GM23338 (cell line): Measurements from ENCODE around the gene SHB. TPM values are rescaled to one million over a fixed set of nuclear protein-coding genes. Genes with fewer than 3 reads are reported as not detected.

ENCODE experiments used
- ATAC-seq: fragments of 200-7000 bp; cut with Tn5 transposase; 3 replicates; pipeline ENCODE4 v1.9.1; 2020
- DNase-seq: peaks from one replicate; pipeline ENCODE4 v3.0.0-alpha.2; 2015; ENCODE audit warnings: low spot score
- H2AFZ ChIP-seq: fragments of 200-600 bp; sonication (generic); 2 replicates; pipeline ENCODE4 v1.8.0; 2016; ENCODE audit warnings: antibody characterized with exemption, mild to moderate bottlenecking, moderate library complexity
- H3F3A ChIP-seq: fragments of 200-600 bp; sonication (generic); replicated peaks from 2 replicates; pipeline ENCODE4 v1.8.0; 2017; ENCODE audit warnings: antibody characterized with exemption, mixed run types, low read depth
- H3K27ac ChIP-seq: fragments of 200-600 bp; sonication (generic); 2 replicates; pipeline ENCODE4 v1.6.1; 2016; ENCODE audit warnings: low read depth
- H3K27me3 ChIP-seq: fragments of 200-600 bp; sonication (generic); 2 replicates; pipeline ENCODE4 v1.8.0; 2016; ENCODE audit warnings: mild to moderate bottlenecking, mixed run types, moderate library complexity; ENCODE audit not compliant: insufficient read depth
- H3K36me3 ChIP-seq: fragments of 200-600 bp; sonication (generic); 2 replicates; pipeline ENCODE4 v1.8.0; 2016; ENCODE audit warnings: mild to moderate bottlenecking; ENCODE audit not compliant: insufficient read depth
- H3K4me1 ChIP-seq: fragments of 200-600 bp; sonication (generic); 2 replicates; pipeline ENCODE4 v1.8.0; 2016; ENCODE audit warnings: mild to moderate bottlenecking, moderate library complexity; ENCODE audit not compliant: insufficient read depth
- H3K4me2 ChIP-seq: fragments of 200-600 bp; sonication (generic); 2 replicates; pipeline ENCODE4 v1.7.1; 2017; ENCODE audit warnings: mixed run types
- H3K4me3 ChIP-seq: fragments of 200-600 bp; sonication (generic); 2 replicates; pipeline ENCODE4 v1.6.1; 2016; ENCODE audit warnings: mixed run types
- H3K79me2 ChIP-seq: fragments of 200-600 bp; sonication (generic); replicated peaks from 2 replicates; pipeline ENCODE4 v1.8.0; 2017; ENCODE audit warnings: mild to moderate bottlenecking; ENCODE audit not compliant: insufficient read depth
- H3K9me2 ChIP-seq: fragments of 200-600 bp; sonication (generic); 2 replicates; pipeline ENCODE4 v1.8.0; 2017; ENCODE audit not compliant: insufficient read depth
- H4K20me1 ChIP-seq: fragments of 200-600 bp; sonication (generic); replicated peaks from 2 replicates; pipeline ENCODE4 v1.8.0; 2017; ENCODE audit warnings: mild to moderate bottlenecking; ENCODE audit not compliant: insufficient read depth
- H3K27ac Mint-ChIP-seq: 2 replicates; pipeline ENCODE4 v1.8.0; 2020; ENCODE audit warnings: inconsistent platforms, mild to moderate bottlenecking, moderate library complexity, mixed read lengths
- H3K27me3 Mint-ChIP-seq: 3 replicates; pipeline ENCODE4 v1.8.0; 2022; ENCODE audit warnings: low read depth, mild to moderate bottlenecking, moderate library complexity, mixed read lengths, inconsistent platforms; ENCODE audit not compliant: insufficient read depth, poor library complexity
- H3K36me3 Mint-ChIP-seq: 3 replicates; pipeline ENCODE4 v1.8.0; 2021; ENCODE audit warnings: low read depth, mild to moderate bottlenecking, inconsistent platforms, moderate library complexity, mixed read lengths
- H3K4me1 Mint-ChIP-seq: 3 replicates; pipeline ENCODE4 v1.8.0; 2020; ENCODE audit warnings: mild to moderate bottlenecking, inconsistent platforms, mixed read lengths
- H3K4me3 Mint-ChIP-seq: 3 replicates; pipeline ENCODE4 v1.8.0; 2021; ENCODE audit warnings: moderate library complexity, mild to moderate bottlenecking, inconsistent platforms, mixed read lengths
- H3K9me3 Mint-ChIP-seq: 3 replicates; pipeline ENCODE4 v1.8.0; 2020; ENCODE audit warnings: moderate library complexity, mild to moderate bottlenecking, inconsistent platforms, mixed read lengths
- CREB1 ChIP-seq: fragments of 250-450 bp; sonication (Bioruptor Pico); IDR thresholded peaks from 2 replicates; pipeline ENCODE4 v1.5.0; 2020; ENCODE audit warnings: low read depth, mild to moderate bottlenecking, moderate library complexity
- EZH2 ChIP-seq: fragments of 200-600 bp; sonication (generic); IDR thresholded peaks from one replicate; pipeline ENCODE4 v1.8.0; 2017; ENCODE audit warnings: antibody characterized with exemption, mild to moderate bottlenecking, low read depth; ENCODE audit not compliant: unreplicated experiment
- EZH2phosphoT487 ChIP-seq: fragments of 200-600 bp; sonication (generic); IDR thresholded peaks from one replicate; pipeline ENCODE4 v1.8.1; 2018; ENCODE audit warnings: antibody characterized with exemption; ENCODE audit not compliant: unreplicated experiment
- JUNB ChIP-seq: IDR thresholded peaks from one replicate; pipeline ENCODE4 v1.6.1; 2016; ENCODE audit warnings: antibody characterized with exemption; ENCODE audit not compliant: unreplicated experiment
- NANOG ChIP-seq: IDR thresholded peaks from 2 replicates; pipeline ENCODE4 v1.6.1; 2016; ENCODE audit warnings: antibody characterized with exemption, borderline replicate concordance
- POLR2AphosphoS5 ChIP-seq: IDR thresholded peaks from 2 replicates; pipeline ENCODE4 v1.6.1; 2016; ENCODE audit warnings: antibody characterized with exemption, low read depth
- STAT1 ChIP-seq: IDR thresholded peaks from one replicate; pipeline ENCODE4 v1.6.1; 2016; ENCODE audit warnings: antibody characterized with exemption; ENCODE audit not compliant: unreplicated experiment
- ZNF114 ChIP-seq: fragments of 250-450 bp; sonication (Bioruptor Pico); IDR thresholded peaks from 2 replicates; pipeline ENCODE4 v1.5.0; 2020; ENCODE audit warnings: mild to moderate bottlenecking, moderate library complexity
- ZNF331 ChIP-seq: fragments of 250-450 bp; sonication (Bioruptor Pico); IDR thresholded peaks from 2 replicates; pipeline ENCODE4 v1.5.0; 2020; ENCODE audit warnings: low read depth, mild to moderate bottlenecking, moderate library complexity
- polyA plus RNA-seq: library from polyadenylated mRNA; unstranded; fragments of >200 nt; fragmentation: Nextera tagmentation; extraction: Ambion mirVana; gene quantifications from 2 replicates; pipeline ENCODE4 v1.2.1, GENCODE V29; 2016
- total RNA-seq: library from RNA; depleted of rRNA; stranded (reverse); fragments of >200 nt; shearing (Covaris generic); gene quantifications from 2 replicates; pipeline ENCODE4 v1.2.3, GENCODE V29; 2014
- TF ChIP-seq, protein P1 (sequence below): fragments of 250-450 bp; sonication (Bioruptor Pico); IDR thresholded peaks from 2 replicates; pipeline ENCODE4 v1.5.0; 2020; ENCODE audit warnings: mild to moderate bottlenecking, moderate library complexity
- TF ChIP-seq, protein P2 (sequence below): IDR thresholded peaks from 2 replicates; pipeline ENCODE4 v1.6.1; 2016; ENCODE audit warnings: antibody characterized with exemption
- TF ChIP-seq, protein P3 (sequence below), 2 experiments: fragments of 200-600 bp in 1 of 2; sonication (generic) in 1 of 2; conservative IDR thresholded peaks; 2 replicates each; pipeline versions ENCODE4 v1.5.1 to v1.6.1; 2016 to 2017; ENCODE audit warnings: antibody characterized with exemption in 2 of 2, low read depth in 2 of 2, mild to moderate bottlenecking in 2 of 2, moderate library complexity in 1 of 2
- TF ChIP-seq, protein P4 (sequence below): IDR thresholded peaks from one replicate; pipeline ENCODE4 v1.6.1; 2018; ENCODE audit warnings: antibody characterized with exemption; ENCODE audit not compliant: unreplicated experiment

SHB gene
- total and polyA plus RNA-seq, 2 experiments from 2014 or later: 1.5 to 14.0 TPM

DNA sequence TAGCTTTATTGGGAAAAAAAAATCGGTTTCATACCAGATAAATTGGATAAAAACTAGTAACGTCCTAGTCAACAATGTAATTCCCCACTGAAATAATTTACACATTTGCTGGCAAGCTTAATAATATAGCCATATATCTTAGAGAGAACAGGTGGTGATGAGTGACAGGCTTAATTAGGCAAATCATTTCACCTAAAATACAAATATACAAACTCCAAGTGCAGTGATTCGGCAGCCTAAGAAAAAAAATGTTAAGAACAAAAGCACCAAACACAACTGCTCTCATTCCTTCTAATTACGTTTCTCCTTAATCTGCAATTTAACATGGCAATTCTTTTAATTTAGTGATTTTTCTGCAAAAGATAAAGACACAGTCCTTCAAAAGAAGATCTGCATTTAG is 109.1 kb downstream of the SHB start:
- peaks cover 3% of the 10 kb centered on the region; the same call in 1 of the 3 replicates for H3K36me3 Mint-ChIP-seq
- no peaks in the 10 kb centered on the region for H3F3A ChIP-seq
- TF ChIP-seq, protein P1, sequence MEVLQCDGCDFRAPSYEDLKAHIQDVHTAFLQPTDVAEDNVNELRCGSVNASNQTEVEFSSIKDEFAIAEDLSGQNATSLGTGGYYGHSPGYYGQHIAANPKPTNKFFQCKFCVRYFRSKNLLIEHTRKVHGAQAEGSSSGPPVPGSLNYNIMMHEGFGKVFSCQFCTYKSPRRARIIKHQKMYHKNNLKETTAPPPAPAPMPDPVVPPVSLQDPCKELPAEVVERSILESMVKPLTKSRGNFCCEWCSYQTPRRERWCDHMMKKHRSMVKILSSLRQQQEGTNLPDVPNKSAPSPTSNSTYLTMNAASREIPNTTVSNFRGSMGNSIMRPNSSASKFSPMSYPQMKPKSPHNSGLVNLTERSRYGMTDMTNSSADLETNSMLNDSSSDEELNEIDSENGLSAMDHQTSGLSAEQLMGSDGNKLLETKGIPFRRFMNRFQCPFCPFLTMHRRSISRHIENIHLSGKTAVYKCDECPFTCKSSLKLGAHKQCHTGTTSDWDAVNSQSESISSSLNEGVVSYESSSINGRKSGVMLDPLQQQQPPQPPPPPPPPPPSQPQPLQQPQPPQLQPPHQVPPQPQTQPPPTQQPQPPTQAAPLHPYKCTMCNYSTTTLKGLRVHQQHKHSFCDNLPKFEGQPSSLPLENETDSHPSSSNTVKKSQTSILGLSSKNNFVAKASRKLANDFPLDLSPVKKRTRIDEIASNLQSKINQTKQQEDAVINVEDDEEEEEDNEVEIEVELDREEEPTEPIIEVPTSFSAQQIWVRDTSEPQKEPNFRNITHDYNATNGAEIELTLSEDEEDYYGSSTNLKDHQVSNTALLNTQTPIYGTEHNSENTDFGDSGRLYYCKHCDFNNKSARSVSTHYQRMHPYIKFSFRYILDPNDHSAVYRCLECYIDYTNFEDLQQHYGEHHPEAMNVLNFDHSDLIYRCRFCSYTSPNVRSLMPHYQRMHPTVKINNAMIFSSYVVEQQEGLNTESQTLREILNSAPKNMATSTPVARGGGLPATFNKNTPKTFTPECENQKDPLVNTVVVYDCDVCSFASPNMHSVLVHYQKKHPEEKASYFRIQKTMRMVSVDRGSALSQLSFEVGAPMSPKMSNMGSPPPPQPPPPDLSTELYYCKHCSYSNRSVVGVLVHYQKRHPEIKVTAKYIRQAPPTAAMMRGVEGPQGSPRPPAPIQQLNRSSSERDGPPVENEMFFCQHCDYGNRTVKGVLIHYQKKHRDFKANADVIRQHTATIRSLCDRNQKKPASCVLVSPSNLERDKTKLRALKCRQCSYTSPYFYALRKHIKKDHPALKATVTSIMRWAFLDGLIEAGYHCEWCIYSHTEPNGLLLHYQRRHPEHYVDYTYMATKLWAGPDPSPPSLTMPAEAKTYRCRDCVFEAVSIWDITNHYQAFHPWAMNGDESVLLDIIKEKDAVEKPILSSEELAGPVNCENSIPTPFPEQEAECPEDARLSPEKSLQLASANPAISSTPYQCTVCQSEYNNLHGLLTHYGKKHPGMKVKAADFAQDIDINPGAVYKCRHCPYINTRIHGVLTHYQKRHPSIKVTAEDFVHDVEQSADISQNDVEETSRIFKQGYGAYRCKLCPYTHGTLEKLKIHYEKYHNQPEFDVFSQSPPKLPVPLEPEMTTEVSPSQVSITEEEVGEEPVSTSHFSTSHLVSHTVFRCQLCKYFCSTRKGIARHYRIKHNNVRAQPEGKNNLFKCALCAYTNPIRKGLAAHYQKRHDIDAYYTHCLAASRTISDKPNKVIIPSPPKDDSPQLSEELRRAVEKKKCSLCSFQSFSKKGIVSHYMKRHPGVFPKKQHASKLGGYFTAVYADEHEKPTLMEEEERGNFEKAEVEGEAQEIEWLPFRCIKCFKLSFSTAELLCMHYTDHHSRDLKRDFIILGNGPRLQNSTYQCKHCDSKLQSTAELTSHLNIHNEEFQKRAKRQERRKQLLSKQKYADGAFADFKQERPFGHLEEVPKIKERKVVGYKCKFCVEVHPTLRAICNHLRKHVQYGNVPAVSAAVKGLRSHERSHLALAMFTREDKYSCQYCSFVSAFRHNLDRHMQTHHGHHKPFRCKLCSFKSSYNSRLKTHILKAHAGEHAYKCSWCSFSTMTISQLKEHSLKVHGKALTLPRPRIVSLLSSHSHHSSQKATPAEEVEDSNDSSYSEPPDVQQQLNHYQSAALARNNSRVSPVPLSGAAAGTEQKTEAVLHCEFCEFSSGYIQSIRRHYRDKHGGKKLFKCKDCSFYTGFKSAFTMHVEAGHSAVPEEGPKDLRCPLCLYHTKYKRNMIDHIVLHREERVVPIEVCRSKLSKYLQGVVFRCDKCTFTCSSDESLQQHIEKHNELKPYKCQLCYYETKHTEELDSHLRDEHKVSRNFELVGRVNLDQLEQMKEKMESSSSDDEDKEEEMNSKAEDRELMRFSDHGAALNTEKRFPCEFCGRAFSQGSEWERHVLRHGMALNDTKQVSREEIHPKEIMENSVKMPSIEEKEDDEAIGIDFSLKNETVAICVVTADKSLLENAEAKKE (CRISPR knock-in tag): no peak
- TF ChIP-seq JUNB: no peak
- no peak for TF ChIP-seq ZNF114 (CRISPR knock-in tag)
- TF ChIP-seq ZNF331 (CRISPR knock-in tag): no peak
- TF ChIP-seq, protein P2, sequence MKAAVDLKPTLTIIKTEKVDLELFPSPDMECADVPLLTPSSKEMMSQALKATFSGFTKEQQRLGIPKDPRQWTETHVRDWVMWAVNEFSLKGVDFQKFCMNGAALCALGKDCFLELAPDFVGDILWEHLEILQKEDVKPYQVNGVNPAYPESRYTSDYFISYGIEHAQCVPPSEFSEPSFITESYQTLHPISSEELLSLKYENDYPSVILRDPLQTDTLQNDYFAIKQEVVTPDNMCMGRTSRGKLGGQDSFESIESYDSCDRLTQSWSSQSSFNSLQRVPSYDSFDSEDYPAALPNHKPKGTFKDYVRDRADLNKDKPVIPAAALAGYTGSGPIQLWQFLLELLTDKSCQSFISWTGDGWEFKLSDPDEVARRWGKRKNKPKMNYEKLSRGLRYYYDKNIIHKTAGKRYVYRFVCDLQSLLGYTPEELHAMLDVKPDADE: no peak
- TF ChIP-seq, protein P3, sequence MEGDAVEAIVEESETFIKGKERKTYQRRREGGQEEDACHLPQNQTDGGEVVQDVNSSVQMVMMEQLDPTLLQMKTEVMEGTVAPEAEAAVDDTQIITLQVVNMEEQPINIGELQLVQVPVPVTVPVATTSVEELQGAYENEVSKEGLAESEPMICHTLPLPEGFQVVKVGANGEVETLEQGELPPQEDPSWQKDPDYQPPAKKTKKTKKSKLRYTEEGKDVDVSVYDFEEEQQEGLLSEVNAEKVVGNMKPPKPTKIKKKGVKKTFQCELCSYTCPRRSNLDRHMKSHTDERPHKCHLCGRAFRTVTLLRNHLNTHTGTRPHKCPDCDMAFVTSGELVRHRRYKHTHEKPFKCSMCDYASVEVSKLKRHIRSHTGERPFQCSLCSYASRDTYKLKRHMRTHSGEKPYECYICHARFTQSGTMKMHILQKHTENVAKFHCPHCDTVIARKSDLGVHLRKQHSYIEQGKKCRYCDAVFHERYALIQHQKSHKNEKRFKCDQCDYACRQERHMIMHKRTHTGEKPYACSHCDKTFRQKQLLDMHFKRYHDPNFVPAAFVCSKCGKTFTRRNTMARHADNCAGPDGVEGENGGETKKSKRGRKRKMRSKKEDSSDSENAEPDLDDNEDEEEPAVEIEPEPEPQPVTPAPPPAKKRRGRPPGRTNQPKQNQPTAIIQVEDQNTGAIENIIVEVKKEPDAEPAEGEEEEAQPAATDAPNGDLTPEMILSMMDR (conservative IDR thresholded peaks at IDR 0.05; ENCODE audit: low read depth in 2 of 2): no peak
- no peak for TF ChIP-seq CREB1 (CRISPR knock-in tag)
- TF ChIP-seq, protein P4, sequence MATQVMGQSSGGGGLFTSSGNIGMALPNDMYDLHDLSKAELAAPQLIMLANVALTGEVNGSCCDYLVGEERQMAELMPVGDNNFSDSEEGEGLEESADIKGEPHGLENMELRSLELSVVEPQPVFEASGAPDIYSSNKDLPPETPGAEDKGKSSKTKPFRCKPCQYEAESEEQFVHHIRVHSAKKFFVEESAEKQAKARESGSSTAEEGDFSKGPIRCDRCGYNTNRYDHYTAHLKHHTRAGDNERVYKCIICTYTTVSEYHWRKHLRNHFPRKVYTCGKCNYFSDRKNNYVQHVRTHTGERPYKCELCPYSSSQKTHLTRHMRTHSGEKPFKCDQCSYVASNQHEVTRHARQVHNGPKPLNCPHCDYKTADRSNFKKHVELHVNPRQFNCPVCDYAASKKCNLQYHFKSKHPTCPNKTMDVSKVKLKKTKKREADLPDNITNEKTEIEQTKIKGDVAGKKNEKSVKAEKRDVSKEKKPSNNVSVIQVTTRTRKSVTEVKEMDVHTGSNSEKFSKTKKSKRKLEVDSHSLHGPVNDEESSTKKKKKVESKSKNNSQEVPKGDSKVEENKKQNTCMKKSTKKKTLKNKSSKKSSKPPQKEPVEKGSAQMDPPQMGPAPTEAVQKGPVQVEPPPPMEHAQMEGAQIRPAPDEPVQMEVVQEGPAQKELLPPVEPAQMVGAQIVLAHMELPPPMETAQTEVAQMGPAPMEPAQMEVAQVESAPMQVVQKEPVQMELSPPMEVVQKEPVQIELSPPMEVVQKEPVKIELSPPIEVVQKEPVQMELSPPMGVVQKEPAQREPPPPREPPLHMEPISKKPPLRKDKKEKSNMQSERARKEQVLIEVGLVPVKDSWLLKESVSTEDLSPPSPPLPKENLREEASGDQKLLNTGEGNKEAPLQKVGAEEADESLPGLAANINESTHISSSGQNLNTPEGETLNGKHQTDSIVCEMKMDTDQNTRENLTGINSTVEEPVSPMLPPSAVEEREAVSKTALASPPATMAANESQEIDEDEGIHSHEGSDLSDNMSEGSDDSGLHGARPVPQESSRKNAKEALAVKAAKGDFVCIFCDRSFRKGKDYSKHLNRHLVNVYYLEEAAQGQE: no peak
- no peak for TF ChIP-seq EZH2
- TF ChIP-seq STAT1: no peak
- TF ChIP-seq NANOG: no peak
- TF ChIP-seq EZH2phosphoT487: no peak
- no peak for TF ChIP-seq POLR2AphosphoS5
- H3K4me2 ChIP-seq: no peak overlapping the region
- no peaks in the 10 kb centered on the region for H3K27me3 ChIP-seq
- H3K4me3 ChIP-seq: no peak overlapping the region
- no peak overlapping the region for H3K27ac ChIP-seq
- no peaks in the 10 kb centered on the region for H3K36me3 ChIP-seq
- H2AFZ ChIP-seq: no peak overlapping the region
- H3K4me1 ChIP-seq: no peaks in the 10 kb centered on the region
- DNase-seq: no peak
- no peak overlapping the region for H3K27ac Mint-ChIP-seq
- peaks cover 11% of the 10 kb centered on the region for H3K27me3 Mint-ChIP-seq
- peaks cover 17% of the 10 kb centered on the region for H3K4me1 Mint-ChIP-seq
- H3K4me3 Mint-ChIP-seq: no peak overlapping the region
- no peaks in the 10 kb centered on the region for H3K9me2 ChIP-seq
- H4K20me1 ChIP-seq: no peaks in the 10 kb centered on the region
- no peaks in the 10 kb centered on the region for H3K79me2 ChIP-seq
- H3K9me3 Mint-ChIP-seq: no peaks in the 10 kb centered on the region; the same call in 2 of the 3 replicates
- ATAC-seq: no peak
